ENCODE data around the gene SLC25A36. TPM values are rescaled to one million over a fixed set of nuclear protein-coding genes. Genes with fewer than 3 reads are reported as not detected.

SLC25A36 gene
- total and polyA plus RNA-seq, 2 of the 4 experiments (the other 2 are of a cell fraction): 31.3 to 76.7 TPM

DNA sequence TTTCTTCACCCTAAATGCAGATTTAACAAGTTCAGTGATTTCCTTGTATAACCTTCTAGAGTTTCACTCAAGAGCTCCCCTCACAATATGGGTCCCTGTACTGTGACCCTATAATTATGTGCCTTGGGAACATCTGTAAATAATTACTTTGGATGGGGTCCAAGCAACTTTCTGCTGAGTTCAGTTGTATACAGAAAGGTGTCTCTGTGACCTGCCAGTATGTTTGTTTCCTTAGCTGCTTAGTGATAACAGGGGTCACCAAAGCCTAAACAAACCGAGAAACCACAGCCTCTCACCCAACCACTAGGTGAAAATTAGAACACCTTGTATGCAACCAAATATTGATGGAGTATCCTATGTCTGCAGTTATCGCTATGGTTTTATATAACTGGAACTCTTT lies 29.8 kb upstream of the SLC25A36 start:
- POLR2A ChIA-PET (ENCODE audit: unreplicated experiment): no interaction called here

More for the DNA sequence above, 29.8 kb upstream of the SLC25A36 start:
- Histone ChIP-seq H3K18ac (ENCODE audit: low read depth, low read length) (no peak overlapping the region), H3K4me2 (ENCODE audit: low read depth, low read length) (no peak overlapping the region), H3K4me3 (ENCODE audit: insufficient read depth, low read depth, low read length) (no peak overlapping the region), H2BK5ac (ENCODE audit: low read depth, low read length, poor library complexity, severe bottlenecking) (no peak overlapping the region), H4K8ac (ENCODE audit: low read depth in 2 of 2, low read length in 2 of 2) (no peak overlapping the region), H3K27ac (ENCODE audit: insufficient read depth, low read length) (no peak overlapping the region), H2BK120ac (ENCODE audit: low read depth, low read length) (no peak overlapping the region), H3K4me1 (ENCODE audit: control insufficient read depth, insufficient read depth, low read length) (no peaks in the 10 kb centered on the region), H2BK20ac (ENCODE audit: low read depth, low read length) (no peak overlapping the region), H3K56ac (ENCODE audit: extremely low read depth, insufficient read depth, low read length) (no peak overlapping the region), H4K20me1 (ENCODE audit: insufficient read depth, low read length) (no peaks in the 10 kb centered on the region), H3K27me3 (ENCODE audit: control insufficient read depth, insufficient read depth, low read length) (peaks cover 2% of the 10 kb centered on the region), H3K9ac (ENCODE audit: low read depth, low read length) (no peak overlapping the region), H3K9me1 (ENCODE audit: insufficient read depth, low read length) (no peaks in the 10 kb centered on the region), H4K5ac (ENCODE audit: low read depth, low read length) (no peak overlapping the region), H3K23ac (ENCODE audit: low read depth, low read length) (no peak overlapping the region), H3K79me1 (ENCODE audit: low read depth in 1 of 2, low read length in 2 of 2) (no peaks in the 10 kb centered on the region), H2AK5ac (ENCODE audit: low read depth, low read length) (no peak overlapping the region), H3K36me3 (ENCODE audit: control insufficient read depth, insufficient read depth, low read length) (no peaks in the 10 kb centered on the region), H4K91ac (ENCODE audit: insufficient read depth, low read depth, low read length) (no peak overlapping the region), H2BK15ac (ENCODE audit: low read depth, low read length) (no peak overlapping the region), H3K9me3 (ENCODE audit: control insufficient read depth, insufficient read depth, low read length) (no peaks in the 10 kb centered on the region), H2AFZ (replicated peaks; ENCODE audit: low read length, poor library complexity) (no peak overlapping the region), H2AK9ac (replicated peaks; ENCODE audit: low read depth, low read length, poor library complexity) (no peak overlapping the region), H3K4ac (ENCODE audit: low read depth, low read length) (no peak overlapping the region), H3K14ac (replicated peaks; ENCODE audit: low read depth, low read length) (no peak overlapping the region)
- WGBS, 2 experiments (ENCODE audit: extremely low coverage in 2 of 2, insufficient read length in 1 of 2): no CpG with 5 or more reads among the region's 2 CpGs
- dilution Hi-C loops (cut with HindIII; ENCODE audit: low sequenced_read_pairs, unreplicated experiment): no loop called here
- TF ChIP-seq MAZ (IDR thresholded peaks at IDR 0.05; ENCODE audit: borderline replicate concordance, low read depth, low read length) (no peak), SMC3 (IDR thresholded peaks at IDR 0.05; ENCODE audit: low read depth, low read length) (no peak), POLR2A (IDR thresholded peaks at IDR 0.05; ENCODE audit: low read depth, low read length) (no peak), MXI1 (IDR thresholded peaks at IDR 0.05; ENCODE audit: borderline replicate concordance, low read depth, low read length) (no peak), RCOR1 (IDR thresholded peaks at IDR 0.05; ENCODE audit: insufficient replicate concordance, low read length) (no peak), BHLHE40 (IDR thresholded peaks at IDR 0.05; ENCODE audit: low read depth, low read length) (no peak), NFE2L2 (IDR thresholded peaks at IDR 0.05; ENCODE audit: low read depth, low read length) (no peak), RAD21 (IDR thresholded peaks at IDR 0.05; ENCODE audit: low read length) (no peak)
- TF ChIP-seq, protein P1, sequence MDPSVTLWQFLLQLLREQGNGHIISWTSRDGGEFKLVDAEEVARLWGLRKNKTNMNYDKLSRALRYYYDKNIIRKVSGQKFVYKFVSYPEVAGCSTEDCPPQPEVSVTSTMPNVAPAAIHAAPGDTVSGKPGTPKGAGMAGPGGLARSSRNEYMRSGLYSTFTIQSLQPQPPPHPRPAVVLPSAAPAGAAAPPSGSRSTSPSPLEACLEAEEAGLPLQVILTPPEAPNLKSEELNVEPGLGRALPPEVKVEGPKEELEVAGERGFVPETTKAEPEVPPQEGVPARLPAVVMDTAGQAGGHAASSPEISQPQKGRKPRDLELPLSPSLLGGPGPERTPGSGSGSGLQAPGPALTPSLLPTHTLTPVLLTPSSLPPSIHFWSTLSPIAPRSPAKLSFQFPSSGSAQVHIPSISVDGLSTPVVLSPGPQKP (IDR thresholded peaks at IDR 0.05; ENCODE audit: borderline replicate concordance, low read depth, low read length): no peak
- TF ChIP-seq, protein P2, sequence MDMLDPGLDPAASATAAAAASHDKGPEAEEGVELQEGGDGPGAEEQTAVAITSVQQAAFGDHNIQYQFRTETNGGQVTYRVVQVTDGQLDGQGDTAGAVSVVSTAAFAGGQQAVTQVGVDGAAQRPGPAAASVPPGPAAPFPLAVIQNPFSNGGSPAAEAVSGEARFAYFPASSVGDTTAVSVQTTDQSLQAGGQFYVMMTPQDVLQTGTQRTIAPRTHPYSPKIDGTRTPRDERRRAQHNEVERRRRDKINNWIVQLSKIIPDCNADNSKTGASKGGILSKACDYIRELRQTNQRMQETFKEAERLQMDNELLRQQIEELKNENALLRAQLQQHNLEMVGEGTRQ (IDR thresholded peaks at IDR 0.05; ENCODE audit: low read depth, low read length): no peak
- DNase-seq (no peak), ATAC-seq (ENCODE audit: low read depth) (no peak)
- CTCF ChIA-PET: no interaction called here
- BruUV-seq (replicated peaks): no TSS peak
- intact Hi-C loops (cut with micrococcal nuclease): no loop called here
- in situ Hi-C loops (cut with MboI; ENCODE audit: low sequenced_read_pairs): no loop called here

Data from IMR-90 (cell line).